ENCODE results near the gene GALNT2. TPM values are rescaled to one million over a fixed set of nuclear protein-coding genes. Genes with fewer than 3 reads are reported as not detected.

Gene GALNT2
- total and polyA plus RNA-seq, 10 of the 15 experiments (the other 5 are each of a cell fraction or from before 2014, with no cell fraction given) = 0.52 to 27.7 (median 16.3) TPM

GRCh38 chr1:230113235-230113592, 46.2 kb downstream of the GALNT2 start:
- WGBS (ENCODE audit: insufficient coverage, insufficient replicate concordance, low lambda C conversion rate, missing lambda C conversion rate) = 87% methylated on average over 4 of the region's 4 CpGs
- SMC1A ChIA-PET (ENCODE audit: uncharacterized antibody, unreplicated experiment) = interaction anchor here (1.4 to 6.2 kb wide), 4 partner anchors 10 to 34 kb away, joined by 3 to 104 read pairs (median 7); no protein-coding TSS in a partner anchor
- H3K9me3 ChIP-seq (replicated peaks; ENCODE audit: control insufficient read depth, insufficient read depth, low read length) = no peaks in the 10 kb centered on the region
- H2AFZ ChIP-seq (ENCODE audit: control insufficient read depth, low read depth, low read length) = no peak overlapping the region
- H3K27me3 ChIP-seq (replicated peaks in 1 of 2; ENCODE audit: control insufficient read depth in 2 of 2, insufficient read depth in 2 of 2, low read length in 1 of 2) = no peaks in the 10 kb centered on the region
- DNase-seq (ENCODE audit: low read depth, low spot score) (no peak), FAIRE-seq (no peak), ATAC-seq (no peak)
- H3K27ac ChIP-seq (ENCODE audit: control insufficient read depth, insufficient read depth) = no peak overlapping the region
- BruUV-seq (replicated peaks) = no TSS peak
- H3K36me3 ChIP-seq (ENCODE audit: control insufficient read depth in 2 of 2, insufficient read depth in 2 of 2, low read length in 1 of 2) = peaks cover 0 to 4% of the 10 kb centered on the region in 2 experiments; a peak in 2 of 4 replicates
- no peak overlapping the region for H3K4me3 ChIP-seq
- POLR2A ChIA-PET = interaction anchor here (1.3 kb wide), 1 partner anchor 9 kb away, joined by 4 read pairs; no protein-coding TSS in a partner anchor
- TF ChIP-seq NR2F1 (conservative IDR thresholded peaks at IDR 0.05) (no peak), USF1 (IDR thresholded peaks at IDR 0.05; ENCODE audit: borderline replicate concordance, extremely low read length, insufficient read depth, low read depth, low read length) (no peak), NBN (IDR thresholded peaks at IDR 0.05) (no peak), TCF3 (IDR thresholded peaks at IDR 0.05; ENCODE audit: borderline replicate concordance, insufficient read depth, low read depth, low read length) (no peak)
- no peak overlapping the region for H3K9ac ChIP-seq (ENCODE audit: control insufficient read depth, insufficient read depth, low read length)
- peaks cover 31% of the 10 kb centered on the region for H3K4me1 ChIP-seq (ENCODE audit: control insufficient read depth, insufficient read depth, low read length)
- CTCF ChIA-PET = interaction anchor here (0.9 to 4.0 kb wide), 2 partner anchors 9 to 34 kb away, joined by 3 to 23 read pairs; no protein-coding TSS in a partner anchor
- H3K4me2 ChIP-seq (ENCODE audit: control insufficient read depth, insufficient read depth) = no peak overlapping the region
- RAD21 ChIA-PET (ENCODE audit: unreplicated experiment) = interaction anchor here (0.6 to 4.8 kb wide), 2 partner anchors 10 to 86 kb away, joined by 3 to 99 read pairs; no protein-coding TSS in a partner anchor
- no peaks in the 10 kb centered on the region for H4K20me1 ChIP-seq (ENCODE audit: control insufficient read depth, insufficient read depth)
- intact Hi-C loops (cut with micrococcal nuclease; ENCODE audit: unreplicated experiment) (no loop called here), in situ Hi-C loops (cut with MboI) (no loop called here)
- peaks cover 22% of the 10 kb centered on the region for H3K79me2 ChIP-seq (ENCODE audit: control insufficient read depth, insufficient read depth, low read length)

GRCh38 chr1:230113593-230114236, 46.7 kb downstream of the GALNT2 start:
- Histone ChIP-seq H3K4me1 (ENCODE audit: control insufficient read depth, insufficient read depth, low read length) (peaks cover 31% of the 10 kb centered on the region), H3K9ac (ENCODE audit: control insufficient read depth, insufficient read depth, low read length) (no peak overlapping the region), H3K27ac (ENCODE audit: control insufficient read depth, insufficient read depth) (no peak overlapping the region), H3K4me3 (no peak overlapping the region), H3K79me2 (ENCODE audit: control insufficient read depth, insufficient read depth, low read length) (peaks cover 20% of the 10 kb centered on the region), H2AFZ (ENCODE audit: control insufficient read depth, low read depth, low read length) (no peak overlapping the region), H4K20me1 (ENCODE audit: control insufficient read depth, insufficient read depth) (no peaks in the 10 kb centered on the region), H3K4me2 (ENCODE audit: control insufficient read depth, insufficient read depth) (no peak overlapping the region), H3K27me3 (replicated peaks in 1 of 2; ENCODE audit: control insufficient read depth in 2 of 2, insufficient read depth in 2 of 2, low read length in 1 of 2) (no peaks in the 10 kb centered on the region), H3K9me3 (replicated peaks; ENCODE audit: control insufficient read depth, insufficient read depth, low read length) (no peaks in the 10 kb centered on the region), H3K36me3 (ENCODE audit: control insufficient read depth in 2 of 2, insufficient read depth in 2 of 2, low read length in 1 of 2) (peaks cover 0 to 4% of the 10 kb centered on the region in 2 experiments; a peak in 2 of 4 replicates)
- no peak for DNase-seq (ENCODE audit: low read depth, low spot score)
- in situ Hi-C loops (cut with MboI) (no loop called here), intact Hi-C loops (cut with micrococcal nuclease; ENCODE audit: unreplicated experiment) (no loop called here)
- RAD21 ChIA-PET (ENCODE audit: unreplicated experiment) = interaction anchor here (4.8 kb wide), 1 partner anchor 10 kb away, joined by 99 read pairs; no protein-coding TSS in a partner anchor
- no peak for ATAC-seq
- no peak for FAIRE-seq
- CTCF ChIA-PET = interaction anchor here (0.6 to 4.0 kb wide), 3 partner anchors 9 to 35 kb away, joined by 3 to 23 read pairs (median 3); no protein-coding TSS in a partner anchor
- 96% methylated on average over 17 of the region's 17 CpGs for WGBS (ENCODE audit: insufficient coverage, insufficient replicate concordance, low lambda C conversion rate, missing lambda C conversion rate)
- POLR2A ChIA-PET = interaction anchor here (1.3 kb wide), 1 partner anchor 9 kb away, joined by 4 read pairs; no protein-coding TSS in a partner anchor
- SMC1A ChIA-PET (ENCODE audit: uncharacterized antibody, unreplicated experiment) = interaction anchor here (1.4 to 6.2 kb wide), 4 partner anchors 9 to 33 kb away, joined by 3 to 104 read pairs (median 7); no protein-coding TSS in a partner anchor
- BruUV-seq (replicated peaks) = no TSS peak
- TF ChIP-seq FOS (IDR thresholded peaks at IDR 0.05; ENCODE audit: borderline replicate concordance, extremely low read depth, insufficient read length) (no peak), POLR2AphosphoS2 (IDR thresholded peaks at IDR 0.05; ENCODE audit: low read depth, low read length) (no peak), IRF5 (IDR thresholded peaks at IDR 0.05; ENCODE audit: borderline replicate concordance) (no peak), MYB (IDR thresholded peaks at IDR 0.05; ENCODE audit: borderline replicate concordance, low read depth, low read length) (no peak), IKZF1 (conservative IDR thresholded peaks at IDR 0.05) (no peak), BMI1 (IDR thresholded peaks at IDR 0.05; ENCODE audit: borderline replicate concordance) (no peak), SMAD1 (IDR thresholded peaks at IDR 0.05; ENCODE audit: low read depth, partially characterized antibody) (no peak), RAD51 (IDR thresholded peaks at IDR 0.05) (no peak), POU2F2 (IDR thresholded peaks at IDR 0.05; ENCODE audit: borderline replicate concordance, low read depth, low read length) (no peak), ZSCAN29 (IDR thresholded peaks at IDR 0.05) (no peak), ZNF207 (IDR thresholded peaks at IDR 0.05; ENCODE audit: borderline replicate concordance) (no peak)
